ENCODE results near the gene FUT8.

FUT8 gene

GRCh38 chr14:65552724-65553123 lies 140.2 kb downstream of the FUT8 start:
- DNase-seq (ENCODE audit: low read depth in 2 of 2, low spot score in 1 of 2): no peak

GRCh38 chr14:65554837-65555236 lies 142.3 kb downstream of the FUT8 start:
- no peak for DNase-seq (ENCODE audit: low read depth in 2 of 2, low spot score in 1 of 2)

GRCh38 chr14:65555358-65555757 lies 142.8 kb downstream of the FUT8 start:
- no peak for DNase-seq (ENCODE audit: low read depth in 2 of 2, low spot score in 1 of 2)

GRCh38 chr14:65558363-65558762 lies 145.8 kb downstream of the FUT8 start:
- no peak for DNase-seq (ENCODE audit: low read depth in 2 of 2, low spot score in 1 of 2)

- no peak for DNase-seq (ENCODE audit: low read depth in 2 of 2, low spot score in 1 of 2)
These were observed 148.0 kb downstream of the FUT8 start for GRCh38 chr14:65560340-65561027.

GRCh38 chr14:65564370-65564769 lies 151.8 kb downstream of the FUT8 start:
- DNase-seq (ENCODE audit: low read depth in 2 of 2, low spot score in 1 of 2): no peak

- no peak for DNase-seq (ENCODE audit: low read depth in 2 of 2, low spot score in 1 of 2)
These were observed 153.4 kb downstream of the FUT8 start for GRCh38 chr14:65565948-65566347.

GRCh38 chr14:65566820-65567522 lies 154.4 kb downstream of the FUT8 start:
- no peak for DNase-seq (ENCODE audit: low read depth in 2 of 2, low spot score in 1 of 2)

- no peak for DNase-seq (ENCODE audit: low read depth in 2 of 2, low spot score in 1 of 2)
These were observed 162.1 kb downstream of the FUT8 start for GRCh38 chr14:65574611-65575010.

- no peak for DNase-seq (ENCODE audit: low read depth in 2 of 2, low spot score in 1 of 2)
These were observed 162.9 kb downstream of the FUT8 start for GRCh38 chr14:65575389-65575788.

- DNase-seq (ENCODE audit: low read depth in 2 of 2, low spot score in 1 of 2): no peak
These were observed 168.4 kb downstream of the FUT8 start for GRCh38 chr14:65580973-65581372.

GRCh38 chr14:65581378-65581777 lies 168.8 kb downstream of the FUT8 start:
- DNase-seq (ENCODE audit: low read depth in 2 of 2, low spot score in 1 of 2): no peak

- DNase-seq (ENCODE audit: low read depth in 2 of 2, low spot score in 1 of 2): no peak
These were observed 169.3 kb downstream of the FUT8 start for GRCh38 chr14:65581799-65582198.

- DNase-seq (ENCODE audit: low read depth in 2 of 2, low spot score in 1 of 2): no peak
These were observed 172.7 kb downstream of the FUT8 start for GRCh38 chr14:65585216-65585615.

GRCh38 chr14:65588426-65589140 lies 176.1 kb downstream of the FUT8 start:
- no peak for DNase-seq (ENCODE audit: low read depth in 2 of 2, low spot score in 1 of 2)

- DNase-seq (ENCODE audit: low read depth in 2 of 2, low spot score in 1 of 2): no peak
These were observed 181.8 kb downstream of the FUT8 start for GRCh38 chr14:65594153-65594881.

- no peak for DNase-seq (ENCODE audit: low read depth in 2 of 2, low spot score in 1 of 2)
These were observed 182.3 kb downstream of the FUT8 start for GRCh38 chr14:65594882-65595237.

GRCh38 chr14:65599375-65599774 lies 186.8 kb downstream of the FUT8 start:
- DNase-seq (ENCODE audit: low read depth in 2 of 2, low spot score in 1 of 2): no peak

- no peak for DNase-seq (ENCODE audit: low read depth in 2 of 2, low spot score in 1 of 2)
These were observed 188.2 kb downstream of the FUT8 start for GRCh38 chr14:65600742-65601141.

GRCh38 chr14:65604535-65604934 lies 192.0 kb downstream of the FUT8 start:
- DNase-seq (ENCODE audit: low read depth in 2 of 2, low spot score in 1 of 2): no peak

- DNase-seq (ENCODE audit: low read depth in 2 of 2, low spot score in 1 of 2): no peak
These were observed 192.4 kb downstream of the FUT8 start for GRCh38 chr14:65604936-65605335.

- no peak for DNase-seq (ENCODE audit: low read depth in 2 of 2, low spot score in 1 of 2)
These were observed 193.9 kb downstream of the FUT8 start for GRCh38 chr14:65606460-65606859.
